Transverse colon (tissue), 4 donors: ENCODE results near the gene P4HA1.
A peak's percentile ranks its signal among the peaks of the same experiment; 100 is the strongest.

ENCODE experiments used
- POLR2A ChIP-seq: fragments of 450-650 bp; IDR thresholded peaks from one replicate; pipeline ENCODE4 v1.6.1; 2016; ENCODE audit warnings: antibody characterized with exemption, mild to moderate bottlenecking, moderate library complexity
- POLR2AphosphoS5 ChIP-seq, 3 donors: sonication (generic); formaldehyde crosslinking; IDR thresholded peaks; one replicate each; pipeline ENCODE4 v1.6.1; 2016; ENCODE audit warnings: antibody characterized with exemption in 3 of 3
- TF ChIP-seq, protein P1 (sequence below), 5 experiments: fragments of 200-600 bp in 3 of 5; fragments of 450-650 bp in 2 of 5; sonication (generic) in 3 of 5; IDR thresholded peaks; 1 replicate in 2 of 5; 2 replicates in 3 of 5; pipeline ENCODE4 v1.5.1; 2016 to 2017; ENCODE audit warnings: antibody characterized with exemption in 5 of 5, inconsistent platforms in 3 of 5, mild to moderate bottlenecking in 2 of 5, moderate library complexity in 1 of 5

DNA sequence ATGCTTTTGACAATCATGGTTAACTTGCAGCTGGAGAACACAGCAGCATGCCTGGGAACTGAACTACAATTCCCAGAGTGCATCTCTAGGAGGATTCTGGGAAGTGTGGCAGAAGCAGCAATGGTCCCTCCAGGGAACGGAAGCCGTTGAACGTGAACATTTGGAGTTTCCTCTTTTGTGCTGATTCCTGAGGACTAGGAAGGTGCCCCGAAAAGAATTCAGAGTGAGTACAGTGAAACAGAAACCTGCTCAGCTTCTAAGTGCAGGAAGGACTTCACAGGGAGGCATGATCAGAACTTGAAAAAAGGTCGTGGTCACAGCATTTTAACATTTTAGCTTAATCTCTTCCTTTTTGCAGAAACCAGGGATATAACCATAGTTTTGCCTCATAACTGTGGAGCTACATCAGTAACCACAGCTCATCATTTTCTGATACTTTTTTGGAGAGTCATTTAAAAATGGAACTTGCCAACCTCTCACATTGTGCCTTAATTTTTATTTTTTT is 13.7 kb upstream of the P4HA1 start, which contains the start of gene NUDT13:
- TF ChIP-seq, protein P1, sequence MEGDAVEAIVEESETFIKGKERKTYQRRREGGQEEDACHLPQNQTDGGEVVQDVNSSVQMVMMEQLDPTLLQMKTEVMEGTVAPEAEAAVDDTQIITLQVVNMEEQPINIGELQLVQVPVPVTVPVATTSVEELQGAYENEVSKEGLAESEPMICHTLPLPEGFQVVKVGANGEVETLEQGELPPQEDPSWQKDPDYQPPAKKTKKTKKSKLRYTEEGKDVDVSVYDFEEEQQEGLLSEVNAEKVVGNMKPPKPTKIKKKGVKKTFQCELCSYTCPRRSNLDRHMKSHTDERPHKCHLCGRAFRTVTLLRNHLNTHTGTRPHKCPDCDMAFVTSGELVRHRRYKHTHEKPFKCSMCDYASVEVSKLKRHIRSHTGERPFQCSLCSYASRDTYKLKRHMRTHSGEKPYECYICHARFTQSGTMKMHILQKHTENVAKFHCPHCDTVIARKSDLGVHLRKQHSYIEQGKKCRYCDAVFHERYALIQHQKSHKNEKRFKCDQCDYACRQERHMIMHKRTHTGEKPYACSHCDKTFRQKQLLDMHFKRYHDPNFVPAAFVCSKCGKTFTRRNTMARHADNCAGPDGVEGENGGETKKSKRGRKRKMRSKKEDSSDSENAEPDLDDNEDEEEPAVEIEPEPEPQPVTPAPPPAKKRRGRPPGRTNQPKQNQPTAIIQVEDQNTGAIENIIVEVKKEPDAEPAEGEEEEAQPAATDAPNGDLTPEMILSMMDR (IDR thresholded peaks at IDR 0.05): no peak
- TF ChIP-seq POLR2A: no peak
- peak; percentile 82 to 91 (median 87) for TF ChIP-seq POLR2AphosphoS5 (IDR thresholded peaks at IDR 0.05)
